Stimulated activated CD8-positive, alpha-beta memory T cell treated with anti-CD3 and anti-CD28 coated beads, Interleukin-4, amount 100 ng/mL, for 24 hours (primary cell): ENCODE measurements around the gene MLNR.

Source experiments
- DNase-seq: peaks from one replicate; pipeline ENCODE4 v3.0.0-alpha.2; 2020; ENCODE audit warnings: low read depth

The MLNR gene

GRCh38 chr13:49226613-49227012, 6.5 kb downstream of the MLNR start:
- DNase-seq, result no peak

- no peak for DNase-seq
Measured at GRCh38 chr13:49234741-49235140, 14.6 kb downstream of the MLNR start.

GRCh38 chr13:49235856-49236431, 15.8 kb downstream of the MLNR start:
- no peak for DNase-seq

- no peak for DNase-seq
Measured at GRCh38 chr13:49238621-49239020, 18.5 kb downstream of the MLNR start.

GRCh38 chr13:49240017-49240416, 19.9 kb downstream of the MLNR start:
- no peak for DNase-seq

- DNase-seq, result no peak
Measured at GRCh38 chr13:49241296-49241695, 21.2 kb downstream of the MLNR start.

- no peak for DNase-seq
Measured at GRCh38 chr13:49245101-49245500, 25.0 kb downstream of the MLNR start.

GRCh38 chr13:49246850-49247642, 26.9 kb downstream of the MLNR start:
- DNase-seq, result no peak

- peak; percentile 94 for DNase-seq
Measured at GRCh38 chr13:49247643-49248621, 27.8 kb downstream of the MLNR start, which contains the start of gene CDADC1. CDADC1 (plus strand) TSS chr13:49247925; CDS start chr13:49248038, 113 bp downstream.

- DNase-seq, result no peak
Measured at GRCh38 chr13:49248622-49249002, 28.5 kb downstream of the MLNR start.

GRCh38 chr13:49251326-49251725, 31.2 kb downstream of the MLNR start:
- DNase-seq, result no peak

GRCh38 chr13:49253310-49253709, 33.2 kb downstream of the MLNR start:
- DNase-seq, result no peak

GRCh38 chr13:49254007-49254406, 33.9 kb downstream of the MLNR start:
- no peak for DNase-seq

- DNase-seq, result no peak
Measured at GRCh38 chr13:49256841-49257240, 36.7 kb downstream of the MLNR start.

- no peak for DNase-seq
Measured at GRCh38 chr13:49258089-49258796, 38.1 kb downstream of the MLNR start.

GRCh38 chr13:49259586-49259985, 39.4 kb downstream of the MLNR start:
- DNase-seq, result no peak

GRCh38 chr13:49262634-49263033, 42.5 kb downstream of the MLNR start:
- DNase-seq, result no peak

- DNase-seq, result no peak
Measured at GRCh38 chr13:49265822-49266221, 45.7 kb downstream of the MLNR start.

GRCh38 chr13:49271264-49271663, 51.1 kb downstream of the MLNR start:
- no peak for DNase-seq
